IMR-90 (cell line): ENCODE measurements around the gene ARMH1. TPM values are rescaled to one million over a fixed set of nuclear protein-coding genes. Genes with fewer than 3 reads are reported as not detected.
A peak's percentile ranks its signal among the peaks of the same experiment; 100 is the strongest.

Experiments
- ATAC-seq: fragments of 200-7000 bp; cut with Tn5 transposase; 2 replicates; pipeline ENCODE4 v1.9.1; 2020; ENCODE audit warnings: low read depth, mild to moderate bottlenecking, moderate library complexity
- BruUV-seq: library from RNA; stranded (reverse); fragments of 400-500 nt; replicated peaks from 2 replicates; lab custom pipeline; 2021; lab: Mats Ljungman, UMichigan
- CTCF ChIA-PET: fragments of 300-600 bp; formaldehyde crosslinking; extraction: SDS; loops from one replicate; lab custom pipeline; 2021; ENCODE audit warnings: antibody characterized with exemption; lab: Yijun Ruan, JAX
- POLR2A ChIA-PET: fragments of 300-600 bp; sonication (Branson Sonifier 250); formaldehyde crosslinking; loops from one replicate; lab custom pipeline; 2022; ENCODE audit warnings: antibody characterized with exemption; ENCODE audit not compliant: unreplicated experiment; lab: Charles Lee
- DNase-seq: peaks from one replicate; pipeline ENCODE4 v3.0.0; 2013
- H2AFZ ChIP-seq: replicated peaks from 2 replicates; pipeline ENCODE3; 2013; ENCODE audit warnings: low read length, mild to moderate bottlenecking; ENCODE audit not compliant: poor library complexity
- H2AK5ac ChIP-seq: 2 replicates; pipeline ENCODE4 v1.6.1; 2013; ENCODE audit warnings: low read depth, low read length, inconsistent platforms
- H2AK9ac ChIP-seq: replicated peaks from 2 replicates; pipeline ENCODE3; 2013; ENCODE audit warnings: mild to moderate bottlenecking, low read depth, low read length, moderate library complexity; ENCODE audit not compliant: poor library complexity
- H2BK120ac ChIP-seq: 2 replicates; pipeline ENCODE4 v1.6.1; 2013; ENCODE audit warnings: low read depth, low read length, inconsistent platforms
- H2BK15ac ChIP-seq: 3 replicates; pipeline ENCODE4 v1.6.1; 2013; ENCODE audit warnings: low read depth, low read length, inconsistent platforms
- H2BK20ac ChIP-seq: 2 replicates; pipeline ENCODE4 v1.6.1; 2013; ENCODE audit warnings: low read depth, mild to moderate bottlenecking, inconsistent platforms, low read length, moderate library complexity
- H2BK5ac ChIP-seq: 2 replicates; pipeline ENCODE4 v1.6.1; 2013; ENCODE audit warnings: mild to moderate bottlenecking, low read depth, low read length, inconsistent platforms; ENCODE audit not compliant: poor library complexity, severe bottlenecking
- H3K14ac ChIP-seq: replicated peaks from 2 replicates; pipeline ENCODE4 v1.6.1; 2013; ENCODE audit warnings: low read depth, low read length, inconsistent platforms
- H3K18ac ChIP-seq: 2 replicates; pipeline ENCODE4 v1.6.1; 2013; ENCODE audit warnings: low read depth, low read length, control low read depth
- H3K23ac ChIP-seq: 2 replicates; pipeline ENCODE4 v1.6.1; 2013; ENCODE audit warnings: low read depth, low read length, inconsistent platforms
- H3K27ac ChIP-seq: 2 replicates; pipeline ENCODE4 v1.5.1; 2013; ENCODE audit warnings: mild to moderate bottlenecking, control low read depth, low read length; ENCODE audit not compliant: insufficient read depth
- H3K27me3 ChIP-seq: 2 replicates; pipeline ENCODE4 v1.6.1; 2013; ENCODE audit warnings: low read length; ENCODE audit not compliant: control insufficient read depth, insufficient read depth
- H3K36me3 ChIP-seq: 2 replicates; pipeline ENCODE4 v1.6.1; 2013; ENCODE audit warnings: low read length, mixed read lengths; ENCODE audit not compliant: control insufficient read depth, insufficient read depth
- H3K4ac ChIP-seq: 2 replicates; pipeline ENCODE4 v1.6.1; 2013; ENCODE audit warnings: low read depth, low read length, inconsistent platforms
- H3K4me1 ChIP-seq: 2 replicates; pipeline ENCODE4 v1.6.1; 2013; ENCODE audit warnings: low read length, mixed read lengths; ENCODE audit not compliant: control insufficient read depth, insufficient read depth
- H3K4me2 ChIP-seq: 2 replicates; pipeline ENCODE4 v1.6.1; 2013; ENCODE audit warnings: low read depth, mild to moderate bottlenecking, control low read depth, low read length, moderate library complexity
- H3K4me3 ChIP-seq: 2 replicates; pipeline ENCODE4 v1.5.1; 2013; ENCODE audit warnings: low read depth, mild to moderate bottlenecking, control low read depth, low read length, moderate library complexity; ENCODE audit not compliant: insufficient read depth
- H3K56ac ChIP-seq: 2 replicates; pipeline ENCODE4 v1.6.1; 2013; ENCODE audit warnings: low read length, inconsistent platforms; ENCODE audit not compliant: insufficient read depth; ENCODE audit errors: extremely low read depth
- H3K79me1 ChIP-seq, 2 experiments: 2 replicates each; pipeline ENCODE4 v1.6.1; 2013; ENCODE audit warnings: low read length in 2 of 2, inconsistent platforms in 1 of 2, low read depth in 1 of 2
- H3K9ac ChIP-seq: 2 replicates; pipeline ENCODE4 v1.6.1; 2013; ENCODE audit warnings: low read depth, low read length, control low read depth
- H3K9me1 ChIP-seq: 2 replicates; pipeline ENCODE4 v1.6.1; 2013; ENCODE audit warnings: low read length, inconsistent platforms; ENCODE audit not compliant: insufficient read depth
- H3K9me3 ChIP-seq: 2 replicates; pipeline ENCODE4 v1.6.1; 2013; ENCODE audit warnings: low read length; ENCODE audit not compliant: control insufficient read depth, insufficient read depth
- H4K20me1 ChIP-seq: 2 replicates; pipeline ENCODE4 v1.6.1; 2013; ENCODE audit warnings: low read length, inconsistent platforms; ENCODE audit not compliant: insufficient read depth
- H4K5ac ChIP-seq: 2 replicates; pipeline ENCODE4 v1.6.1; 2013; ENCODE audit warnings: mild to moderate bottlenecking, low read depth, low read length, control low read depth
- H4K8ac ChIP-seq, 2 experiments: 2 replicates each; pipeline ENCODE4 v1.6.1; 2013; ENCODE audit warnings: low read depth in 2 of 2, low read length in 2 of 2, control low read depth in 1 of 2, inconsistent platforms in 1 of 2
- H4K91ac ChIP-seq: 2 replicates; pipeline ENCODE4 v1.6.1; 2013; ENCODE audit warnings: low read depth, low read length, inconsistent platforms; ENCODE audit not compliant: insufficient read depth
- FOS ChIP-seq: fragments of 150-350 bp; IDR thresholded peaks from 2 replicates; pipeline ENCODE4 v1.6.1; 2016; ENCODE audit warnings: low read depth, low read length
- POLR2A ChIP-seq: IDR thresholded peaks from 2 replicates; pipeline ENCODE4 v1.6.1; 2012; ENCODE audit warnings: mild to moderate bottlenecking, low read depth, low read length
- WGBS, 2 experiments: methylation state at CpG; one replicate each; pipeline versions ENCODE4 v1.1.5 to v1.1.7; 2013; ENCODE audit warnings: missing lambda C conversion rate in 2 of 2; ENCODE audit not compliant: insufficient read length in 1 of 2; ENCODE audit errors: extremely low coverage in 2 of 2; 5-methylcytosine and 5-hydroxymethylcytosine counted together
- dilution Hi-C: fragments of 300-500 bp; cut with HindIII; formaldehyde crosslinking; loops from one replicate; pipeline ENCODE4 v1.14.3; 2018; ENCODE audit warnings: low sequenced_read_pairs; ENCODE audit not compliant: unreplicated experiment
- in situ Hi-C: fragments of 300-500 bp; cut with MboI; formaldehyde crosslinking; loops from 3 replicates; pipeline ENCODE4 v1.14.3; 2019; ENCODE audit warnings: low sequenced_read_pairs, inconsistent platforms, mixed read lengths
- intact Hi-C: fragments of 100-400 bp; cut with micrococcal nuclease; formaldehyde crosslinking; loops from 2 replicates; pipeline ENCODE4 v1.10.0; 2022
- polyA plus RNA-seq, 3 experiments: library from polyadenylated mRNA; depleted of rRNA; stranded (reverse); fragments of >200 nt; gene quantifications; 2 replicates each; pipeline ENCODE4 v1.2.3, GENCODE V29; 2012; ENCODE audit warnings: low replicate concordance in 1 of 3
- total RNA-seq: library from RNA; depleted of rRNA; stranded (reverse); fragments of >200 nt; gene quantifications from 2 replicates; pipeline ENCODE4 v1.2.3, GENCODE V29; 2012

ARMH1 gene
- total and polyA plus RNA-seq, 2 of the 4 experiments (the other 2 are of a cell fraction), result 0.36 to 0.72 TPM

GRCh38 chr1:44721485-44722361, 47.2 kb downstream of the ARMH1 start:
- Histone ChIP-seq H2AK9ac (no peak overlapping the region), H3K56ac (0 out of 2 replicates have a peak overlapping the region, but pooled peaks have one; percentile 19), H4K20me1 (no peaks in the 10 kb centered on the region), H3K4me3 (no peak overlapping the region), H3K4ac (no peak overlapping the region), H3K27ac (no peak overlapping the region), H2AK5ac (peak overlapping the region; percentile 38; the same call in 1 of the 2 replicates), H3K18ac (no peak overlapping the region), H2BK5ac (no peak overlapping the region), H3K14ac (no peak overlapping the region), H2BK120ac (peak overlapping the region; percentile 77), H3K9ac (no peak overlapping the region), H3K27me3 (no peaks in the 10 kb centered on the region), H3K4me1 (peaks cover 6% of the 10 kb centered on the region), H4K91ac (peak overlapping the region; percentile 56; the same call in 1 of the 2 replicates), H3K36me3 (no peaks in the 10 kb centered on the region), H3K9me3 (no peaks in the 10 kb centered on the region), H4K5ac (no peak overlapping the region), H2BK15ac (no peak overlapping the region), H3K9me1 (peaks cover 4% of the 10 kb centered on the region; the same call in 1 of the 2 replicates), H2BK20ac (peak overlapping the region; percentile 80; the same call in 1 of the 2 replicates), H4K8ac (peak overlapping the region in 1 of 2 experiments; percentile 46; a peak in 1 of 4 replicates), H3K23ac (peak overlapping the region; percentile 59; the same call in 1 of the 2 replicates), H3K4me2 (peak overlapping the region; percentile 37; the same call in 1 of the 2 replicates), H3K79me1 (no peaks in the 10 kb centered on the region), H2AFZ (peak overlapping the region; percentile 81)
- dilution Hi-C loops (no loop called here), in situ Hi-C loops (no loop called here), intact Hi-C loops (no loop called here)
- WGBS, 2 experiments, result no CpG with 5 or more reads among the region's 14 CpGs
- ChIA-PET POLR2A (interaction anchor here (0.6 to 1.7 kb wide), 4 partner anchors 9 to 1071 kb away, joined by 3 to 9 read pairs (median 8); no protein-coding TSS in a partner anchor), CTCF (interaction anchor here (1.2 kb wide), 1 partner anchor 10 kb away, joined by 5 read pairs; the partner anchor contains the start of gene RNU5D-1)
- BruUV-seq, result TSS peak; percentile 98
- ATAC-seq (peak; percentile 79), DNase-seq (peak; percentile 91)
- TF ChIP-seq FOS (no peak), POLR2A (peak; percentile 99)
